Panc1 (cell line): Measurements from ENCODE around the gene IFNE. TPM values are rescaled to one million over a fixed set of nuclear protein-coding genes. Genes with fewer than 3 reads are reported as not detected.

Experiments
- ATAC-seq: fragments of 200-7000 bp; cut with Tn5 transposase; 2 replicates; pipeline ENCODE4 v1.9.1; 2020; ENCODE audit warnings: mild to moderate bottlenecking, moderate library complexity
- BruUV-seq: library from RNA; stranded (reverse); fragments of 400-500 nt; replicated peaks from 2 replicates; lab custom pipeline; 2021; lab: Mats Ljungman, UMichigan
- CTCF ChIA-PET: fragments of 300-600 bp; sonication (Branson Sonifier 250); formaldehyde crosslinking; loops from one replicate; lab custom pipeline; 2022; ENCODE audit warnings: antibody characterized with exemption; lab: Charles Lee
- POLR2A ChIA-PET: fragments of 300-600 bp; sonication (Branson Sonifier 250); formaldehyde crosslinking; loops from one replicate; lab custom pipeline; 2022; ENCODE audit warnings: antibody characterized with exemption; lab: Charles Lee
- DNase-seq: peaks from one replicate; pipeline ENCODE4 v3.0.0-alpha.2; 2010; ENCODE audit warnings: low read depth, low spot score
- H3K27ac ChIP-seq: 2 replicates; pipeline ENCODE4 v1.5.1; 2011; ENCODE audit warnings: mild to moderate bottlenecking, low read length, inconsistent platforms
- H3K27me3 ChIP-seq: fragments of 200-500 bp; sonication (Bioruptor generic); 2 replicates; pipeline ENCODE4 v1.6.0; 2014; ENCODE audit warnings: low read length, inconsistent platforms; ENCODE audit not compliant: control insufficient read depth, insufficient read depth
- H3K36me3 ChIP-seq: fragments of 200-500 bp; sonication (Bioruptor generic); 2 replicates; pipeline ENCODE4 v1.5.1; 2014; ENCODE audit warnings: inconsistent platforms, mild to moderate bottlenecking, low read length, moderate library complexity; ENCODE audit not compliant: control insufficient read depth, insufficient read depth
- H3K4me1 ChIP-seq: 2 replicates; pipeline ENCODE4 v1.5.1; 2011; ENCODE audit warnings: inconsistent platforms, mild to moderate bottlenecking, low read length, moderate library complexity; ENCODE audit not compliant: control insufficient read depth, insufficient read depth
- H3K4me3 ChIP-seq, 2 experiments: 2 replicates each; pipeline ENCODE4 v1.5.1; 2011 to 2012; ENCODE audit warnings: low read depth in 2 of 2, low read length in 2 of 2, mild to moderate bottlenecking in 2 of 2, inconsistent platforms in 1 of 2, moderate library complexity in 1 of 2
- H3K9me3 ChIP-seq: fragments of 200-500 bp; sonication (Bioruptor generic); 2 replicates; pipeline ENCODE4 v1.5.1; 2014; ENCODE audit warnings: low read depth, mild to moderate bottlenecking, inconsistent platforms, low read length, moderate library complexity; ENCODE audit not compliant: control insufficient read depth, insufficient read depth
- CTCF ChIP-seq: fragments of 450-650 bp; IDR thresholded peaks from 2 replicates; pipeline ENCODE4 v1.5.1; 2017; ENCODE audit warnings: mild to moderate bottlenecking
- POLR2AphosphoS5 ChIP-seq: IDR thresholded peaks from 2 replicates; pipeline ENCODE4 v1.6.1; 2012; ENCODE audit warnings: mild to moderate bottlenecking, low read depth, low read length, moderate library complexity
- REST ChIP-seq, 2 experiments: IDR thresholded peaks; 2 replicates each; pipeline ENCODE4 v1.6.1; 2011 to 2012; ENCODE audit warnings: low read depth in 2 of 2, control low read depth in 1 of 2, low read length in 1 of 2, mild to moderate bottlenecking in 1 of 2, moderate library complexity in 1 of 2; ENCODE audit not compliant: insufficient read depth in 1 of 2
- SIN3A ChIP-seq: IDR thresholded peaks from 2 replicates; pipeline ENCODE4 v1.6.1; 2012; ENCODE audit warnings: low read depth, mild to moderate bottlenecking, low read length, moderate library complexity, borderline replicate concordance; ENCODE audit not compliant: insufficient read depth
- TCF7L2 ChIP-seq: IDR thresholded peaks from 2 replicates; pipeline ENCODE4 v1.6.1; 2011; ENCODE audit warnings: mild to moderate bottlenecking, low read depth, low read length, inconsistent platforms
- in situ Hi-C: cut with HindIII; loops from 2 replicates; pipeline ENCODE4 v1.10.0; 2016; ENCODE audit warnings: low sequenced_read_pairs, low pct_unique_long_range_greater_than_20kb
- intact Hi-C: fragments of 100-400 bp; cut with micrococcal nuclease; formaldehyde crosslinking; loops from one replicate; pipeline ENCODE4 v1.10.0; 2022; ENCODE audit not compliant: unreplicated experiment
- total RNA-seq: library from RNA; stranded (reverse); gene quantifications from one replicate; pipeline ENCODE4 v1.2.1, GENCODE V29; 2021; ENCODE audit not compliant: unreplicated experiment

Gene IFNE
- total RNA-seq, 1 experiment from 2014 or later = 0.44 TPM

- intact Hi-C loops = no loop called here
- BruUV-seq = no TSS peak
- H3K4me3 ChIP-seq = no peak overlapping the region
- no peak for DNase-seq
- no peak overlapping the region for H3K27ac ChIP-seq
- CTCF ChIA-PET = no interaction called here
- peaks cover 8% of the 10 kb centered on the region; the same call in 1 of the 2 replicates for H3K4me1 ChIP-seq
- POLR2A ChIA-PET = interaction anchor here (0.7 kb wide), 1 partner anchor 44 kb away, joined by 3 read pairs; no protein-coding TSS in a partner anchor
- H3K36me3 ChIP-seq = peaks cover 4% of the 10 kb centered on the region; the same call in 1 of the 2 replicates
- no peaks in the 10 kb centered on the region for H3K9me3 ChIP-seq
- no peak for TF ChIP-seq POLR2AphosphoS5
- TF ChIP-seq REST (IDR thresholded peaks at IDR 0.05; ENCODE audit: insufficient read depth in 1 of 2, low read depth in 2 of 2, low read length in 1 of 2) = no peak
- no peak for TF ChIP-seq TCF7L2
- no peak for TF ChIP-seq SIN3A
- TF ChIP-seq CTCF = no peak
- in situ Hi-C loops = no loop called here
- ATAC-seq = no peak
- no peaks in the 10 kb centered on the region for H3K27me3 ChIP-seq
Observed at GRCh38 chr9:21524099-21524830, 42.2 kb upstream of the IFNE start.

- Histone ChIP-seq H3K27me3 (no peaks in the 10 kb centered on the region), H3K36me3 (no peaks in the 10 kb centered on the region), H3K9me3 (no peaks in the 10 kb centered on the region), H3K27ac (no peak overlapping the region), H3K4me1 (peaks cover 13% of the 10 kb centered on the region), H3K4me3 (no peak overlapping the region)
- TF ChIP-seq POLR2AphosphoS5 = peak; percentile 46; the same call in 1 of the 2 replicates
- TF ChIP-seq SIN3A = no peak
- TF ChIP-seq CTCF = no peak
- no peak for TF ChIP-seq TCF7L2
- no peak for TF ChIP-seq REST (IDR thresholded peaks at IDR 0.05; ENCODE audit: insufficient read depth in 1 of 2, low read depth in 2 of 2, low read length in 1 of 2)
- BruUV-seq = TSS peak; percentile 1
- intact Hi-C loops (no loop called here), in situ Hi-C loops (no loop called here)
- ChIA-PET CTCF (no interaction called here), POLR2A (interaction anchor here (0.7 kb wide), 1 partner anchor 45 kb away, joined by 3 read pairs; no protein-coding TSS in a partner anchor)
- DNase-seq (no peak), ATAC-seq (no peak)
Observed at GRCh38 chr9:21523021-21524014, 41.2 kb upstream of the IFNE start.
